Measurements from ENCODE around the gene ABCA5. TPM values are rescaled to one million over a fixed set of nuclear protein-coding genes. Genes with fewer than 3 reads are reported as not detected.
"Not testable (repeated sequence)": the region's sequence is repeated elsewhere in the genome, so short reads cannot be mapped to it uniquely, and the experiment has no call there.

ABCA5 gene
- total and polyA plus RNA-seq, 4 experiments from 2014 or later, result 7.7 to 45.0 (median 26.4) TPM

- no peaks in the 10 kb centered on the region for H3K27me3 Mint-ChIP-seq
- H3K36me3 ChIP-seq (ENCODE audit: insufficient read depth, low read length), result no peaks in the 10 kb centered on the region
- H3K27ac Mint-ChIP-seq, result no peak overlapping the region
- H3K9me3 Mint-ChIP-seq, result no peaks in the 10 kb centered on the region
- intact Hi-C loops (cut with micrococcal nuclease), result no loop called here
- H3K4me3 ChIP-seq (ENCODE audit: low read length in 2 of 2), result no peak overlapping the region
- DNase-seq, result no peak
- no peak overlapping the region for H3K27ac ChIP-seq (ENCODE audit: low read depth, low read length)
- ChIA-PET CTCF (ENCODE audit: partially characterized antibody) (interaction anchor here (0.7 kb wide), 1 partner anchor 8 kb away, joined by 3 read pairs; no protein-coding TSS in a partner anchor), POLR2A (ENCODE audit: partially characterized antibody) (no interaction called here)
- peaks cover 0 to 10% (median 2%) of the 10 kb centered on the region in 4 donors for H3K4me1 Mint-ChIP-seq
- no peaks in the 10 kb centered on the region for H3K9me3 ChIP-seq (ENCODE audit: control insufficient read depth in 1 of 2, low read length in 2 of 2)
- H3K4me1 ChIP-seq (ENCODE audit: insufficient read depth, low read length), result no peaks in the 10 kb centered on the region
- no peaks in the 10 kb centered on the region for H3K27me3 ChIP-seq (ENCODE audit: insufficient read depth, low read length)
- H3K36me3 Mint-ChIP-seq, result peaks cover 2 to 25% of the 10 kb centered on the region in 2 donors
- H3K4me3 Mint-ChIP-seq, result no peak overlapping the region
These were observed 107.9 kb downstream of the ABCA5 start for GRCh38 chr17:69218986-69219385.

- H3K27ac ChIP-seq (ENCODE audit: low read depth, low read length), result no peak overlapping the region
- no peak overlapping the region for H3K4me3 Mint-ChIP-seq
- no peaks in the 10 kb centered on the region for H3K9me3 ChIP-seq (ENCODE audit: control insufficient read depth in 1 of 2, low read length in 2 of 2)
- no peak overlapping the region for H3K27ac Mint-ChIP-seq
- H3K27me3 ChIP-seq (ENCODE audit: insufficient read depth, low read length), result no peaks in the 10 kb centered on the region
- H3K27me3 Mint-ChIP-seq, result peaks cover 0 to 2% of the 10 kb centered on the region in 2 donors
- CTCF ChIA-PET (ENCODE audit: partially characterized antibody), result interaction anchor here (1.0 kb wide), 1 partner anchor 26 kb away, joined by 3 read pairs; no protein-coding TSS in a partner anchor
- H3K4me1 ChIP-seq (ENCODE audit: insufficient read depth, low read length), result no peaks in the 10 kb centered on the region
- peaks cover 5 to 14% of the 10 kb centered on the region in 2 donors for H3K36me3 Mint-ChIP-seq
- no peak for DNase-seq
- H3K9me3 Mint-ChIP-seq, result peaks cover 0 to 5% (median under 1%) of the 10 kb centered on the region in 8 donors
- intact Hi-C loops (cut with micrococcal nuclease), result no loop called here
- no peaks in the 10 kb centered on the region for H3K36me3 ChIP-seq (ENCODE audit: insufficient read depth, low read length)
- H3K4me1 Mint-ChIP-seq, result no peaks in the 10 kb centered on the region
- H3K4me3 ChIP-seq (ENCODE audit: low read length in 2 of 2), result no peak overlapping the region
- POLR2A ChIA-PET (ENCODE audit: partially characterized antibody), result no interaction called here
These were observed 113.7 kb downstream of the ABCA5 start for GRCh38 chr17:69213059-69213813.

- intact Hi-C loops (cut with micrococcal nuclease), result no loop called here
- ChIA-PET POLR2A (ENCODE audit: partially characterized antibody) (no interaction called here), CTCF (ENCODE audit: partially characterized antibody) (interaction anchor here (1.0 kb wide), 1 partner anchor 8 kb away, joined by 4 read pairs; no protein-coding TSS in a partner anchor)
- DNase-seq, result no peak
- peaks cover 0 to 5% (median under 1%) of the 10 kb centered on the region in 8 donors for H3K9me3 Mint-ChIP-seq
- Histone ChIP-seq H3K4me1 (ENCODE audit: insufficient read depth, low read length) (no peaks in the 10 kb centered on the region), H3K27ac (ENCODE audit: low read depth, low read length) (no peak overlapping the region), H3K4me3 (ENCODE audit: low read length in 2 of 2) (no peak overlapping the region), H3K9me3 (ENCODE audit: control insufficient read depth in 1 of 2, low read length in 2 of 2) (no peaks in the 10 kb centered on the region), H3K27me3 (ENCODE audit: insufficient read depth, low read length) (no peaks in the 10 kb centered on the region), H3K36me3 (ENCODE audit: insufficient read depth, low read length) (no peaks in the 10 kb centered on the region)
- no peaks in the 10 kb centered on the region for H3K4me1 Mint-ChIP-seq
- H3K27ac Mint-ChIP-seq, result no peak overlapping the region
- peaks cover 5 to 11% of the 10 kb centered on the region in 2 donors for H3K36me3 Mint-ChIP-seq
- no peak overlapping the region for H3K4me3 Mint-ChIP-seq
- peaks cover 0 to 2% of the 10 kb centered on the region in 2 donors for H3K27me3 Mint-ChIP-seq
These were observed 118.3 kb downstream of the ABCA5 start for GRCh38 chr17:69208640-69209039.

- Histone ChIP-seq H3K27ac (ENCODE audit: low read depth, low read length) (no peak overlapping the region), H3K27me3 (ENCODE audit: insufficient read depth, low read length) (no peaks in the 10 kb centered on the region), H3K36me3 (ENCODE audit: insufficient read depth, low read length) (no peaks in the 10 kb centered on the region), H3K9me3 (ENCODE audit: control insufficient read depth in 1 of 2, low read length in 2 of 2) (no peaks in the 10 kb centered on the region), H3K4me3 (ENCODE audit: low read length in 2 of 2) (no peak overlapping the region), H3K4me1 (ENCODE audit: insufficient read depth, low read length) (no peaks in the 10 kb centered on the region)
- H3K9me3 Mint-ChIP-seq, result peaks cover 0 to 2% (median 0%) of the 10 kb centered on the region in 8 donors
- DNase-seq, result no peak
- POLR2A ChIA-PET (ENCODE audit: partially characterized antibody), result no interaction called here
- no peak overlapping the region for H3K4me3 Mint-ChIP-seq
- no peak overlapping the region for H3K27ac Mint-ChIP-seq
- peaks cover 0 to 2% of the 10 kb centered on the region in 2 donors for H3K27me3 Mint-ChIP-seq
- no peaks in the 10 kb centered on the region for H3K4me1 Mint-ChIP-seq
- intact Hi-C loops (cut with micrococcal nuclease), result no loop called here
- CTCF ChIA-PET (ENCODE audit: partially characterized antibody), result no interaction called here
- H3K36me3 Mint-ChIP-seq, result peaks cover 0 to 1% of the 10 kb centered on the region in 2 donors
These were observed 119.8 kb downstream of the ABCA5 start for GRCh38 chr17:69207151-69207550.

GRCh38 chr17:69198238-69198637 is 128.7 kb downstream of the ABCA5 start:
- Mint-ChIP-seq H3K9me3 (no peaks in the 10 kb centered on the region), H3K4me1 (no peaks in the 10 kb centered on the region), H3K27ac (no peak overlapping the region), H3K4me3 (no peak overlapping the region), H3K27me3 (no peaks in the 10 kb centered on the region), H3K36me3 (peaks cover 0 to 4% of the 10 kb centered on the region in 2 donors)
- no peaks in the 10 kb centered on the region for H3K27me3 ChIP-seq (ENCODE audit: insufficient read depth, low read length)
- no peaks in the 10 kb centered on the region for H3K36me3 ChIP-seq (ENCODE audit: insufficient read depth, low read length)
- no peaks in the 10 kb centered on the region for H3K4me1 ChIP-seq (ENCODE audit: insufficient read depth, low read length)
- ChIA-PET CTCF (ENCODE audit: partially characterized antibody) (no interaction called here), POLR2A (ENCODE audit: partially characterized antibody) (no interaction called here)
- DNase-seq, result no peak
- H3K27ac ChIP-seq (ENCODE audit: low read depth, low read length), result no peak overlapping the region
- no peaks in the 10 kb centered on the region for H3K9me3 ChIP-seq (ENCODE audit: control insufficient read depth in 1 of 2, low read length in 2 of 2)
- intact Hi-C loops (cut with micrococcal nuclease), result no loop called here
- H3K4me3 ChIP-seq (ENCODE audit: low read length in 2 of 2), result no peak overlapping the region

- H3K4me1 Mint-ChIP-seq; H3K27me3 ChIP-seq (ENCODE audit: insufficient read depth, low read length); DNase-seq; H3K4me1 ChIP-seq (ENCODE audit: insufficient read depth, low read length); H3K36me3 Mint-ChIP-seq; H3K4me3 Mint-ChIP-seq; H3K27ac Mint-ChIP-seq; H3K36me3 ChIP-seq (ENCODE audit: insufficient read depth, low read length); CTCF ChIA-PET (ENCODE audit: partially characterized antibody); H3K9me3 Mint-ChIP-seq; H3K4me3 ChIP-seq (ENCODE audit: low read length in 2 of 2); H3K9me3 ChIP-seq (ENCODE audit: control insufficient read depth in 1 of 2, low read length in 2 of 2); H3K27ac ChIP-seq (ENCODE audit: low read depth, low read length); POLR2A ChIA-PET (ENCODE audit: partially characterized antibody); intact Hi-C loops (cut with micrococcal nuclease); H3K27me3 Mint-ChIP-seq: not testable (repeated sequence)
These were observed 130.8 kb downstream of the ABCA5 start for GRCh38 chr17:69196105-69196653.

Measured in CD4-positive, alpha-beta memory T cell (primary cell).